ENCODE results near the gene STARD3NL. TPM values are rescaled to one million over a fixed set of nuclear protein-coding genes. Genes with fewer than 3 reads are reported as not detected.

Gene STARD3NL
- polyA plus RNA-seq, 1 donor: 67.2 TPM

DNA sequence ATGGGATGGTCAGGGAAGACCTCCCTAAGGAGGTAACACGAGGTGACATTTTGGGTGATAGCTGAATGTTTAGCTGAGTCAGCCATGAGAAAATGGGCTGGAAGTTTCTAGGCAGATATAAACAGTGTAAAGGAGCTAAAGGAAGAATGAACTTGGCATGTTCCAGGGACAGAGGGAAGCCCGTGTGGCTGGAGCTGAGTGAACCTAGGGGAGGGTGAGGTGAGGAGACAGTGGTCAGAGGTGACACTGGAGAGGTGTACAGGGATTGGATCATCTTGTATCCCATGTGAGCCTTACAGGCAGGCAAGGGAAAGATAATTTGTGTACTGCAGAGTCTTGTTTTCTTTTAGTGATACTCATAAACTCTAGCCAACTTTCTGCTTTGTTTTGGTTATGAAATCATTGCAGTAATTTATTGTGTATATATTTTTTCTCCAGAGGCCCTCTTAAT, 1.8 kb downstream of the STARD3NL start:
- DNase-seq: no peak

DNA sequence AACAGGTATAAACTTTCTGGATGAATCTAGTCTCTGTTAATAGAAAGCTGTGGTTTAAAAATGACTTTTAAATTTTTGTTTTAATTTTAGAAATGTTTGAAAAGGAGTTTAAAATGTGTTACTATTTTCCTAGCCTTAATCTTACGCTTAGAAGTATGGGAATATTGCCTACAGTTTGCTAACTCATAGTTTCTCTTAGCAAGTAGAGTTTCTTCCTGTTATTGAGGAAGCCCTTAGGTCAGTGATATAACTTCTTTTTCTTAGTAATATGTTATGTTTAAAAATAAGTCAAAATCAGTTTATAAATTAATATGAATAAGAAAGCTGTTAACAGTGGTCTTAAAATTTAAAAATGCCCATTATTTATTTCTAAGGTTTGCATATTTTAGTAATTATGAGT, 3.1 kb downstream of the STARD3NL start:
- no peak for DNase-seq

DNA sequence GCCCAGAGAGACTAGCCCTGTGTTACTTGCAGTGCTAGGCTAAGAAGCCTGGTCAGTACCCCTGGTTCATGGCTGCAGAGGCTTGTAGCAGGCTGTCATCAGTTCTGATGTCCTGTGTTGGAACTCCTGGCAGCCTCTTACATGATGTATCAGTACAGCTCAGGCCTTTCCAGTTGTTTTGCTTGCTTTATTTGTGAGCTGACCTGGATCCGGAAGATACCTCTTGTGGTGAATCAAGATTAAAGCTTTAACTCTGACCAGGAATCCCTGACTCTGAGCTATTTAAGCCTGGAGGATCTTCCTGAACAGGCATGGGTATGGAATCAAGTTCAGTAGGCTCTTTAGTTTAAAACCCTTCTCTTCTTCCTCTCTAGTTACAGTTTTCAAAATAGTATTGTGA, 4.4 kb downstream of the STARD3NL start:
- no peak for DNase-seq

DNA sequence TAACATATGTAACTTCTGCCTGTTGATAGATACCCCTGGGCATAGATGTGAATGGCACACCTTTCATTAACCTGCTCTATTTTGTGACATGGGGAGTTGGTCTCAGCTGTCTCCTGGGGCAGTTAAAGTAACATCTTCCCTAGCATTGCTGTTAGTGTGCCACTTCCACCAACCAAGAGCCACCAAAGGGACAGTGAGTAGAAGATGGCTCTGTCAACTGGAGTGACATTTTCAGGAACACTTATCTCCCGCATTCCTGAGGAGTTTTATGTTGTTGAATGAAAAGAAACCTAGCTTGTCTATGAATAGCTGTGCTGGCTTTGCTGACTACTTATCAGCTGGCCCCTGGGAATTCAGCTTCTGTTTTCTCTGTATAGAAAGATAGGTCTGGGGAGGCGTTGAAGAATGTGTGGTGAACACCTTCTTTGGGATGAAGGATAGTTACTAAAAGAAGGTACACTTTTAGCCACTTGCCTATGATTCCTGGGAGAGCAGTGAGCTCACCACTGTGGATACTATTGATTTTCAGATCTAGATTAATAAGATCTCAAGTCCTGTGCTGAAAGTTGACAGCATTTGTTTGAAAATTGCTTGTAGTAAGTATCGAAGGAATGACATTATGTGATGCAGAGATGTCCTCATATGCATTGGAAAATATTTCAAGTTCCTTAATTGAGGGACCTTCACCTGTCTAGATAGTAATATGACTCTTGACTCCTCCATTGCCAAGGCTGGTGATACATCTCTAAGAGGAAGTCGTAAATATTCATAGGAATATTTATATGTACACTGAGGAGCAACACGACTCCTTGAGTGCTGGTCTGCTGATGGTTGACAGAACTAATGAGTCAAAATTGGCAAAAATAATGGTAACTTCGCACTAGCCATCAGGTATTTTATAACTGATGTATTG, 7.6 kb downstream of the STARD3NL start:
- no peak for DNase-seq

DNA sequence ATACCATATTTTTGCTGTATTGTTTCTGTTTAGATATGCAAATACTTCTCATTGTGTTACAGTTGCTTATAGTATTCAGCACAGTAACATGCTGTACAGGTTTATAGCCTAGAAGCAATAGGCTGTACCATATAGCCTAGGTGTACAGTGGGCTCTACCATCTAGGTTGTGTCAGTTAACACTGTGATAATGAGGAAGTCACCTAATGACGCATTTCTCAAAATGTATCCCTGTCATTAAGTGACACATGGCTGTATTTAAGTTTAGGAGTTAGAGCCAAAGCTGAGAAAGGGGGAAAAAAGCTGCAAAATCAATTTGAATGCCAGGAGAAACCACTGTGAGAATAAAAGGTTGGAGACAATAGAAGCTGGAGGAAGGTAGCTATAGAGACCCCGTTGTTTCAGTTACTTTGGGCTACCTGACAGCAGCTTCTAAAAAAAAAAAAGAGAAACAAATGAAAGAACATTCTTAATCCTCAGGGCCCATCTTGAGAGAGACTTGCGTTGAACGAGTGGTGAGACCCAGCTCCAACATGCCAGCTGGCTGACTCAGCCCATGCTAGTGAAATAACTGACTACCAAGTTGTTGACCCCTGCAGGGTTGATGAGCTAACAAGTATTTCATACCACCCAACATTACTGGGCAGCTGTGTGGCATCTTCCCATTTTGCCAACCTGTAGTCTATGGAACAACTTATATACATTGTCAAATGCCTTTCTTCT, 8.7 kb downstream of the STARD3NL start:
- no peak for DNase-seq

DNA sequence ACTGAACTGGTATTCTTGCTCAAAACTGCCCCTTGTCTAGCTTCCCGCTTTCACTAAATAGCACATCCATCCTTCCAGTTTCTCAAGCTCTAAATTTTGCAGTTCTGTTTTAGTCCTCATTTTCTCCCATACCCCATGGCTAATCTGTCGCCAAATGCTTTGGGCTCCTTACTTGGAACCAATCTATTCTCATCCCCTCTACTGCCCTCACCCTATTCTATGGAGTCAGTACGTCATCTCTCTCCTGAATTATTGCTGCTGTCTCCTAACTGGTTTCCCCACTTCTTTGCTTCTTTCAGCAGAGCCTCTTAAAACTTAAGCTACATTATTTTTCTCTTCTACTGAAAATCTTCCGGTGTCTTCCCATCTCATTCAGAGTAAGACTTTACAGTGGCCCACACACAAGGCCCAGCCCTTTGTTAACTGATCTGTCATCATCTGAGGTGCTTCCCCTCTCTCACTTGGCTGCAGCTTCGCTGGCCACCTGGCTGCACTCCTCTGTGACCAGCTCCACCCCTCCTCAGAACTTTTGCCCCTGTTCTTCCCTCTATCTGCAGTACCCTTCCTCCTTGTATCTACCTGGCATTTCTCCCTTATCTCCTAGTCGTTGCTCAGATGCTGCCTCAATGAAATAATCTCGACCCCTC, 9.9 kb downstream of the STARD3NL start:
- no peak for DNase-seq

DNA sequence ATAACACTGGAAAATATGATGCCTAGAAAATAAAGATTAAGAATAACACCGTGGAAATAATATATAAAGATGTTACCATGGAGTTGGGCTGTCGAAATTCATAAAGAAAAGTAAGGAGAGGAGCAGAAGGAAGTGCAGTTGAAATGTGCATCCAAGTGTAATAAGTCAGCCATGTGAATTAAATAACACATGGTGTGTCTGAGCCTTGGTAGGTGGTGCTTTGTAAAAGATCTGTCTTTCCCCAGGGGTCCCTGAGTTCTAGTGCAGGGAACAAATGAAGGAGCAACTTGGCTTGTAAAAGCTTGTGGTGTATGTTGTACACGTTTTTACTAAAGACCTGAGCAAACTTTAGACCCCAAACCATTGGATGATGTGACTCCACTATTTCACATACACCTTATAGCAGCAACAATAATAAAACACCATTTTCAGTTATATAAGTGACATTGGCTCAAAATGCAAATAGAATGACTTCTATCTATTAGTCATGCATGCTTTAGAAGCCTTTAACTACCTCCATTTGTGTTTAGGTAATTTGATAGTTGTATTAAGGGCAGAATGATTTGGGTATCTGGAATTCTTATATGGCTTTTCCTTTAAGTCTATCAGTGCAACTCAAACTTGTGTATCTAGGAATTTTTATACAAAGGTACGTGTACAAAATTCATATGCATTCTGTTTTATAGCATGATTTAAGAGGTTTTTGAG, 11.3 kb downstream of the STARD3NL start:
- no peak for DNase-seq

DNA sequence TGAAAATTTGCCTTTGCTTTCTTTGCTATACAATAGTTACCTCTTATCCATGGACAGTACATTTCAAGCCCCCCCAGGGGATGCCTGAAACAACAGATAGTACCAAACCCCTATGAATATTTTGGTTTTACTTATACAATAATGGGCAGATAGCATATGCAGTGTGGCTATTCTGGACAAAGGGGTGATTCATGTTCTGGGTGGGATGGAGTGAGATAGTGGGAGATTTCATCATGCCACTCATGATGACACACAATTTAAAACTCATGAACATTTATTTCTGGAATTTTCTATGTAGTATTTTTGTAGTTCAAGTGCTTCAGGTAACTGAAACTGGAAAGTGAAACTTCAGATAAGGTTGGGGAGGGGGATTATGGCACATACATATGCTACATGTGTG, 12.0 kb downstream of the STARD3NL start:
- no peak for DNase-seq

DNA sequence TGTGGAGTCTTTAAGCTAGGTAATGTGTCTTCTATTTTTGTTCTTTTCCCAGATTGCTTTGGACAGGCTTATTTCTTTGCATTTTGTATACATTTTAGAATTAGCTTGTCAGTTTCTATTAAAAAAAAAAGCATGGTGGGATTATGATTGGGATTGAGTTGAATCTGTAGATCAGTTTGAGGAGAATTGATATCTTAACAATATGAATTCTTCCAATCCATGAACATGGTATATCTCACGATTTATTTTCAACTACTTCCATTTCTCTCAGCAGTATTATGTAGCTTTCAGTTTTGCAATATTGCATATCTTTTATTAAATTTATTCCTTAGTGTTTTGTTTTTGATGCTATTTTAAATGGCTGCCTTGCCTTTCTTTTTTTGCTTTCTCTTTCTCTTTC, 13.7 kb downstream of the STARD3NL start:
- DNase-seq: no peak

DNA sequence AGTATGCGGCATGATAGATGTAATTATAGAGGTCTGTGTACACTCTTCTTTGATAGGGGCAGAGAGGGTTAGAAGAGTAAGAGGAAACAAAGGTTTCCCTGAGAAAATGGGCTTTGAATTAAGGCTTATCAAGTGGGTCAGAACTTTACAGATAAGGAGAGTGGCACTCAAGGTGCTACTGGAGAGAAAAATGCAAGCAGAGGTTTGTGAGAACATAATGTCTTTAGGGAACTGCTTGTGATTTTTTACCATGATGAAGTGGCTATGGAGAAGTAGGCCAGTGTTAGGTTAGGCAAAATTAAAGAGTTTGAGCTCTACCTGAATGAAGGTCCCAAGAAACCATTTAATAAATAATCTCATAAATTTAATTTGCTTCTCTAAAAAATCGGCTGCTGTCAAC, 14.3 kb downstream of the STARD3NL start:
- no peak for DNase-seq

DNA sequence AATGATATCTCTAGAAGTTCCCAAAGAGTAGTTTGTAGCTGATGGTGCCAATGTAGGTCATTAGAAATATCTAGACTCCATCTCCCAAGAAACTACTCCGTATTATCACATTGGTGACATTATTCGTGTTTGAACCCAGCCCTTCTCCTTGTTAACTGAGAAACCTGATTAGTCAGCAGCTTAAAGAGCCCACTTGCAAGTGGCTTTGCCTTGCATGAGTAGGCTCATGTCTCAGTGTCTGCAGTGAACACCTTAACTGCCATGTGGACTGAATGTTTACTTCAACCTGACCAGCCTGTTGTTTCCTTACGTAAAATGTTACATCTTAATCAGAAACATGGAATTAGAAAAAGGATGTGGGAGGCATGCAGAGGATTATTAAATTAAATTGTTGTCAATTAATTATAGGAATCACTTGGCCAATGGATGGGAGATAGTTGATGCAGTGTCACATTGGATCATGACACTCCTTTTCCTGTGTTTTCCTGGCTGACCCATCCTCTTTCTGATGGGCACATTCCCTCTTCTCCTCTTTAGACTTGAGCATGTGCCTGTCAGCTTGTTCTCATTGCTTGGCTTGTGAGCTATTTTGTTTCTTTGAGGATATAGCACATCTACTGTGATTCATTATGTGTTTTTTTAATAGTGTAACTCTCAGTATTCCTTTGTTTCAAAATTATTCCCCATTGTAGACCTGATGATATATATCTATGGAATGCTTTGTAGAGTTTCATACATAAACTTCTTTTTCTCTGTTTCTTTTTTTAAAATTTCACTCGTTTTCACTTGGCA, 18.0 kb downstream of the STARD3NL start:
- DNase-seq: no peak

DNA sequence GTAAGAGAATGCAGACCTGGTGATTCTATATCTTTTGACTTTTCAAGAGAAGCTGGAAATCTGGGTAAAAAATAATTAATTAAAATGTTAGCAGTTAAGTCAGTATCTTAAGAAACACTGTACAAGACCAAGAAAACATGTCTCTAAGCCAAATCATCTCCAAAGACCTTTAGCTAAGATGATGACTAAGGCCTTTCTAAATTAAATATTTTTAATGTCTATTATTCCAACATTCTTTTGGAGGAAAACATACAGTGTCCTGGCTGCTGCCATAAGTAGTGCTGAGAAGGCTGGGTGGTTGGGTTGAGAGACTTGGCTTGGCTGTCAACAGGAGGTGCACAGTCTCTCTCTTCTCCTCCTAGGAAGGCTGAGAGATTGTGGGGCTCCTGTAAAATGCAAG, 20.3 kb downstream of the STARD3NL start:
- DNase-seq: no peak

DNA sequence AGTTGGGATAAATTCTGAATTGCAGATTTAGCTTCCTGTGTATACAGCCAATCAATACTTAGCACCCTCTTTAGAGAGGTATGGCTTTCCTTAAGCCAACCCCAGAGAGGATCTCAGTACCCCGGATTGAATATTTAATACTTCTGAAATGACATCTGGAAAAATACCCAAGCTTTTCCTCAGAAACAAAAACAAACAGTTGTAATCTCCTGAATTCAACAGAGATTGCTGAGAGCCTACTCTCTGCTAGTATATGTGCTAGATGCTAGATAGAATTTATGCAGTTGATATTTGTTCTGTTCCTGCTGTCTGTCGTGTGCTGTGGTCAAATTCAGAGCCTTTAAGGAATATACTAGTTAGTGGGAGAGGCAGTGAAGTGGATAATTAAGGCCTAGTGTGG, 21.1 kb downstream of the STARD3NL start:
- no peak for DNase-seq

DNA sequence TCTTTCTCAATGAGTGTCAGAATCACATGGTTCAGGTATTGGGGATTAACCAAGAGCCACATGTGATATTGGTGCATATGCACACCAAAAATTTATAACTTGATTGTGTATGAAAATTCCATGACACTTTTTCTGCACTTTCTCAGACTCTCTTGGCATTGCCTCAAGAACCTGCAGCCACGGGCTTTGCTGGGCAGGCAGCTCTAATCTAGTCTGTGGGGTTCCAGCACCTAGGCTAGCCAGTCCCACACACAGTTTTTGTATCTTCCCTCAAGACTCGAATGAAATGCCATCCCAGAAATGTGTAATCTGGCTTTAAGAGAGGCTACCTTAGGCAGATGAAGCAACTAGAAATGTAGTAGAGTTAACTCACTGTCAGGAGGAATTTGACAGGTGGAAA, 21.7 kb downstream of the STARD3NL start:
- DNase-seq: no peak

DNA sequence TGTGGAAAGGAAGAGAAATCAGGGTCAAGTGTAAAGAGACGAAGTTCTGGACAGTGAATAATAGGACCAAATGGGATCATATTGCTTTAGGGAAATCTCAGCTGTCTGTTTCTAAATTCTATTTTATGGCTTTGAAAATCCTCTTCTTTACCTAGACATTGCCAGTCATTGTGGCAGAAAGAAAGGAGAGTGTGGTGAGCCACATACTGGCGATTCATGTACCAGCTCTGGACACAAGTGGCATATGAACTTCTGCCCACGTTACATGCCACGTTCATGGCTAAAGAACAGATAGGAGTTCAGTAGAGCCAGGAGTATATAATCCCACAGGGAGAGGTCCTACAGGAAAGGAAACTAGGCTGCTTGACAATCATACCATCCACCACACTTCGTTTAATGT, 28.0 kb downstream of the STARD3NL start:
- DNase-seq: no peak

DNA sequence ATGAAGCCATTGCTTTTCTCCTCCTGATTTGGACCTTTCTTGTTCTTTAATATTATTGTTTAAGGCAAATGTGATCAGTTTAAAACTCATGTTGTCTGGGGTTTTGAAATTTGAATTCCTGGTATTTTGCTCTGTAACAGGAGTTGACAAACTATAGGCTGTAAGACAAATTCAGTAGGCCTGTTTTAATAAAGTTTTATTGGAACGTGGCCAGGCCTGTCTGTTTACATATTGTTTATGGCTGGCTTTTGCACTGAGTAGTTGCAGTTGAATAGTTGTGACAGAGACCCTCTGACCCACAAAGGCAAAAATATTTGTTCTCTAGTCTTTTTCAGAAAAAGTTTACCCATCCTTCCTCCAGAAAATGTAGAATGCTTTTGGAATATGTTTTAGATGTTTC, 29.8 kb downstream of the STARD3NL start:
- no peak for DNase-seq

DNA sequence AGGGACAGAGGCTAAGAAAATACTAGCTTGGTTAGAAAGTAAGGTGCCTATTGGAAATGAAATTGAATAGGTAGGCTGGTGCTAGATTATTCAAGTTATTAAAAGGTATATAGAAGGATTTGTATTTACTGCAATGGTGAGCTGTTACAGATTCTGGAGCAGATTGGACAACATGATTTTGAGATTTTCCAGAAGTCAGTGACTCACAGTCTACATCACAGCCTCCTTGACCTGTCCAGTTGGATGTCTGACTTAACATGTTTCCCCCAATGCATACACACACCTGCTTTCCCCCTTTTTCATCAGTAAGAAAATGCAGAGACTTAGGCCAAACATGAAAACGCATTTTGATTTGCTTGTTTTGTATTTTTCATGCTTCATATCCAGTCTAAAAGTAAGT, 33.4 kb downstream of the STARD3NL start:
- DNase-seq: no peak

DNA sequence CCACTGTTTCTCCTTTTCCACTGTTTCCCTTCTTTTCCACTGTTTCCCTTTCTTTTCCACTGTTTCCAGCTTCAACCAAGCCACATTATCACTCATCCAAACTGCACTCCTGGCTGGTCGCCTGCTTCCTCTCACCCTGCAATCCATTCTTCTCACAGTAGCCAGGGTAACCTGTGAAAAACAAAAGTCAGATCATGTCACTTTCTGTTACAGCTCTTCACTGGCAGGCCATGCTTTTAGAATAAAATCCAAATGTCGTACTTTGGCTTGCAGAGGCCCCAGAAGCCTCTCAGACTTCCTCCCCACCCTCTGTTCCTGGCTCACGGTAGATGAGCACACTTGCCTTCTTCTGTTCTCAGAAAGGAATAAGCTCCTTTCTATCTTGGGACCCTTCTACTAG, 33.9 kb downstream of the STARD3NL start:
- no peak for DNase-seq

DNA sequence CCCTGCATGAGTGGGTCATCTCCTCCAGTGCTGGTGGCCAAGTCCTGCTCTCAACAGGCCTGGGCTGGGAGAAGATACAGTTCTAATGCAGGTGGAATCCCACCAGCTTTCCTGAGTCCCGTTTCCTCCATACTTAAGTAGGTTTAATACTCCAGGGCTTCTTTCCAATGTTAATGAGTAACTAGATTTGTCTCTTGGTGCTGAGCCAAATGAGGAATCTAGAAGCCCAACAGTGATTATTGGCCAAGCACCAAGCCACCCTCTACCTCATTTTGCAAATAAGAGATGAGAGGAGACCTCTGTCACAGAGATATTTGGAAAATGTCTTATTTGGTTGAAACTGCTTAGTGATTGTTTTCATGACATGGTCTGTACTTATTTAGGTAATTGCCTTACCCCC, 37.1 kb downstream of the STARD3NL start:
- peak; percentile 4 for DNase-seq

DNA sequence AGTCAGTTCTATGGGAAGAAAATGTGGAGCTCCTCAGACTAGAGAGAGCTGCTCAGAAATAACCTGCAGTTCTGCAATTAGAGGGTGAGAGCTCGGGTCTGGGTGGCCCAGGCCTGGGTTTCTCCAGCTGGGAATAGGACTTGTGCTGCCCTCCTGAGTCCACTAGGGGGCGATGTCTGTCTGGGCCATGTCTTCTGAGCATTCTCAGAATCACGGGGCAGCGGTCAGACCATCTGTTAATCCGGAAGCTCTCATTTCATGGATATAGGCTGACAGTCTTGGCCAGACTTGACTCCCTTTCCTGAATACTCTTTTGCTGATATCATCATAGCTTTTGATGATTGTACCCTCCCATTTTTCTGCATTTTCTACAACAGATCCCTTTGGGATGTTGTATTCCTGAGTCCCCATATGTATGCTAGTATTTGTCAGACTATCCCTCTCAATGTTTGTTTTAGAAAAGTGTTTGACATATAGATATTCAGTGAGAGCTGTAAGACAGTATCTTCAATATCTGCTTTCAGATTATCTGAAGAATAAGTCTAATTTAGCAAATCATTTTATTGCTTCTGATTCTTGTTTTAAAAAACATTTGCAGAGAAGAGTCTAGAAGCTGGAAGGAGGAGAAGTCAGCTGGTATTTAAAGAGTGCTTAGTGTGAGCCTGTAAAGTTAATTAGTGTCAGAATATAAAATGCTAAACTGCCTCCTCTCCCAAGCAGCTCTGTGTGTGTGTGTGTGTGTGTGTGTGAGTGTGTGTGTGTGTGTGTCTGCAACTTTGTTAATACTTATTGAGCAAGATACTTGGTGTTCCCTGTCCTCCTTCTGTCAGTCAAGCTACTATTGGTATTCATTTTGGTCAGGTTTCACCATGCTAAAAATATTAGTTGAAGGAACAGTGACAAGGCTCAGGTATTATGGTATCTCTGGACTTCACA, 38.0 kb downstream of the STARD3NL start:
- peak; percentile 82 for DNase-seq
